ENCODE measurements around the gene IGFBP7. TPM values are rescaled to one million over a fixed set of nuclear protein-coding genes. Genes with fewer than 3 reads are reported as not detected.
A peak's percentile ranks its signal among the peaks of the same experiment; 100 is the strongest.

Gene IGFBP7
- 1,000 to 10,000 TPM in 4 of 9 donors, 100 to 1,000 TPM in 4, 10 to 100 TPM in 1; 98.9 to 1,971 (median 567) TPM for total RNA-seq
- 100 to 1,000 TPM; 454 to 564 (median 512) TPM for polyA plus RNA-seq
- long read RNA-seq, donor 1, transcript IGFBP7-201 (5 exons, 1,427 nt): major isoform, 63 of 95 reads
- long read RNA-seq, donor 1, partial matches to known transcripts: 32 of 95 reads
- long read RNA-seq, donor 1, other reads (novel, unspliced or antisense): 0 of 95 reads
- long read RNA-seq, donor 2, transcript IGFBP7-201 (5 exons, 1,427 nt): major isoform, 36 of 74 reads
- long read RNA-seq, donor 2, partial matches to known transcripts: 36 of 74 reads
- long read RNA-seq, donor 2, other reads (novel, unspliced or antisense): 0 of 74 reads
- long read RNA-seq, donor 3, transcript IGFBP7-201 (5 exons, 1,427 nt): major isoform, 63 of 108 reads
- long read RNA-seq, donor 3, partial matches to known transcripts: 42 of 108 reads
- long read RNA-seq, donor 3, other reads (novel, unspliced or antisense): 0 of 108 reads
- long read RNA-seq, donor 4, transcript IGFBP7-201 (5 exons, 1,427 nt): major isoform, 126 of 138 reads
- long read RNA-seq, donor 4, partial matches to known transcripts: 4 of 138 reads
- long read RNA-seq, donor 4, other reads (novel, unspliced or antisense): 5 of 138 reads
- long read RNA-seq, donor 5, transcript IGFBP7-201 (5 exons, 1,427 nt): major isoform, 897 of 919 reads
- long read RNA-seq, donor 5, partial matches to known transcripts: 3 of 919 reads
- long read RNA-seq, donor 5, other reads (novel, unspliced or antisense): 15 of 919 reads
- long read RNA-seq, donor 6, transcript IGFBP7-201 (5 exons, 1,427 nt): major isoform, 47 of 65 reads
- long read RNA-seq, donor 6, partial matches to known transcripts: 12 of 65 reads
- long read RNA-seq, donor 6, other reads (novel, unspliced or antisense): 6 of 65 reads
- long read RNA-seq, donor 7, transcript IGFBP7-201 (5 exons, 1,427 nt): major isoform, 24 of 43 reads
- long read RNA-seq, donor 7, partial matches to known transcripts: 19 of 43 reads
- long read RNA-seq, donor 7, other reads (novel, unspliced or antisense): 0 of 43 reads
- long read RNA-seq, donor 8, transcript IGFBP7-201 (5 exons, 1,427 nt): major isoform, 63 of 94 reads
- long read RNA-seq, donor 8, partial matches to known transcripts: 27 of 94 reads
- long read RNA-seq, donor 8, other reads (novel, unspliced or antisense): 0 of 94 reads
- long read RNA-seq, donor 9, transcript IGFBP7-201 (5 exons, 1,427 nt): major isoform, 37 of 102 reads
- long read RNA-seq, donor 9, partial matches to known transcripts: 65 of 102 reads
- long read RNA-seq, donor 9, other reads (novel, unspliced or antisense): 0 of 102 reads
- long read RNA-seq, donor 10, transcript IGFBP7-201 (5 exons, 1,427 nt): major isoform, 13 of 29 reads
- long read RNA-seq, donor 10, partial matches to known transcripts: 16 of 29 reads
- long read RNA-seq, donor 10, other reads (novel, unspliced or antisense): 0 of 29 reads

DNA sequence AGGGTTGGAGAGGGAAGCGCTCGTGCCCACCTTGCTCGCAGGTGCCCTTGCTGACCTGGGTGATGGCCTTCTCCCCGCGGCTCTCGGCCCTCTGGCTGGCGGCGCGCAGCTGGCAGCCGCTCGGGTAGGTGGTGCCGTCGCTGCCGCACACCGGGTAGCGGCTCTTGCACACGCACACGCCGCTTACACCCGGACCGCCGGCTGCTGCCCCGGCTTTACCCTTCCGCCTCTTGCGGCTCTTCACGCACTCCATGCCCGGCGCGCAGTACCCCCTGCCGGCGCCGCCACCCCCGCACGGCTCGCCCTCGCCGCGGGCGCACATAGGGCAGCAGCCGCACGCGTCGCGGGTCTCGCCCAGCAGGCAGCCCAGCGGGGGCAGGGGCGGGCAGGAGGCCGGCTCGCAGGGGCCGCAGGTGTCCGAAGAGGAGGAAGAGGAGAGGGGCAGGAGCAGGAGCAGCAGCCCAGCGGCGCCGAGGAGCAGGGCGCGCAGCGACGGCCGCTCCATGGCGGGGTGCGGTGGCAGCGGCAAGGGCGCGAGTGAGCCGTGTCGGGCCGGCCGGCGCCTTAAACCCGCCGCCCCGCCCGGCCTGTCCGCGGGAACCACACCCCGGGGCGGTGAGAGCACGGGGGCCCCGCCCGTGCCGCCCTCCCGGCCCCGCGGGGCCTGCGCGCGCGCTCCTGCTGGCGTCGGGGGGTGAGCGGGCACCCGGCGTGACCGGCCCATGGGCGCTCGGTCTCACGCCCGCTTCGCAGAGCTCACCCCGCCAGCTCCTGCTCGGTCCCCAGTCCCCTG lies at the start of gene IGFBP7:
TSS of gene IGFBP7 (minus strand) at position 539 of the 793 bp plus-strand sequence. CDS start at position 505, 34 bp downstream.
- peak in 4 of 7 donors; percentile 26 to 32 (median 29) for DNase-seq
- peaks cover 18% of the 10 kb centered on the region for H3K27me3 ChIP-seq
- intact Hi-C loops (cut with DNase I): no loop called here
- H3K9me3 ChIP-seq (replicated peaks in 1 of 3): no peaks in the 10 kb centered on the region
- H3K27ac ChIP-seq: peak within 1 kb of the TSS in 4 of 5 donors; percentile 73 to 93 (median 80)
- no peaks in the 10 kb centered on the region for H3K36me3 ChIP-seq (replicated peaks in 1 of 2)
- peaks cover 0 to 5% of the 10 kb centered on the region in 2 donors for H3K4me1 ChIP-seq (replicated peaks in 1 of 2)
- TF ChIP-seq CTCF (IDR thresholded peaks at IDR 0.05) (no peak), POLR2A (IDR thresholded peaks at IDR 0.05) (peak; percentile 54 to 69)
- peak within 1 kb of the TSS in 2 of 4 donors; percentile 33 to 86 for H3K4me3 ChIP-seq
- 0 to 5% (median 1%) methylated on average over 4 to 101 of the region's 101 CpGs for whole genome bisulfite sequencing, 4 donors

DNA sequence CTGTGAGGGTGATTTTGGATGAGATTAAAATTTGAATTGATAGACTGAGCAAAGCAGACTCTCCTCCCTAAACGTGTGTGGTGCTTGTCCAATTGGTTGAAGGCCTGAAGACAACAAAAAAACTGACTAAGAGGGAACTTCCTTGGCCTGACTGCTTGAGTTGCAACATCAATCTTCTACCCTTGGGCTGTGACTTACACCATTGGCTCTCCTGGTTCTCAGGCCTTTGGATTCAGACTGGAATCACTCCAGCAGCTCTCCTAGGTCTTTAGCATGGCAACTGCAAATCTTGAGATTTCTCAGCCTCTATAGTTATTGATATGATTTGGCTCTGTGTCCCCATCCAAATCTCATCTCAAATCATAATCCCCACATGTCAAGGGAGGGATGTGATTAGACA lies 49.7 kb upstream of the IGFBP7 start:
- H3K4me3 ChIP-seq: no peak overlapping the region
- no peaks in the 10 kb centered on the region for H3K36me3 ChIP-seq (replicated peaks in 1 of 2)
- 29 to 68% (median 59%) methylated on average over 1 of the region's 1 CpG for WGBS, 4 donors
- no peak for DNase-seq
- TF ChIP-seq CTCF (IDR thresholded peaks at IDR 0.05) (no peak), POLR2A (IDR thresholded peaks at IDR 0.05) (no peak)
- intact Hi-C loops (cut with DNase I): no loop called here
- no peaks in the 10 kb centered on the region for H3K4me1 ChIP-seq (replicated peaks in 1 of 2)
- no peaks in the 10 kb centered on the region for H3K9me3 ChIP-seq (replicated peaks in 1 of 3)
- H3K27me3 ChIP-seq: no peaks in the 10 kb centered on the region
- no peak overlapping the region for H3K27ac ChIP-seq

GRCh38 chr4:57158762-57159161 lies 48.6 kb upstream of the IGFBP7 start:
- Histone ChIP-seq H3K4me3 (no peak overlapping the region), H3K9me3 (replicated peaks in 1 of 3) (no peaks in the 10 kb centered on the region), H3K27me3 (no peaks in the 10 kb centered on the region), H3K4me1 (replicated peaks in 1 of 2) (no peaks in the 10 kb centered on the region), H3K36me3 (replicated peaks in 1 of 2) (no peaks in the 10 kb centered on the region), H3K27ac (no peak overlapping the region)
- DNase-seq: no peak
- intact Hi-C loops (cut with DNase I): no loop called here
- WGBS, 4 donors: 77 to 96% (median 85%) methylated on average over 1 of the region's 1 CpG
- no peak for TF ChIP-seq POLR2A (IDR thresholded peaks at IDR 0.05)
- no peak for TF ChIP-seq CTCF (IDR thresholded peaks at IDR 0.05)

Measured in adrenal gland (tissue), 19 donors.